H1 (cell line): ENCODE data around the gene IRS1. TPM values are rescaled to one million over a fixed set of nuclear protein-coding genes. Genes with fewer than 3 reads are reported as not detected.

Experiments used
- CBX5 ChIP-seq: fragments of 300-800, 300-1000 bp; sonication (generic); IDR thresholded peaks from 2 replicates; pipeline ENCODE4 v1.7.1; 2016; ENCODE audit warnings: antibody characterized with exemption, low read length, low read depth
- RFX5 ChIP-seq: IDR thresholded peaks from 2 replicates; pipeline ENCODE4 v1.6.1; 2011; ENCODE audit warnings: low read depth, low read length, improper control_type of control experiment, borderline replicate concordance
- TEAD4 ChIP-seq: IDR thresholded peaks from 2 replicates; pipeline ENCODE4 v1.6.1; 2012; ENCODE audit warnings: low read depth, low read length, inconsistent platforms, mixed read lengths
- polyA plus RNA-seq, 7 experiments: library from polyadenylated mRNA; depleted of rRNA in 3 of 7; stranded (reverse) in 5 of 7; unstranded in 2 of 7; fragments of >200 nt in 5 of 7; fragments of 200-250 nt in 2 of 7; gene quantifications; 1 replicate in 5 of 7; 2 replicates in 1 of 7; 4 replicates in 1 of 7; pipeline versions ENCODE4 v1.2.1 to v1.2.3, GENCODE V29; 2011 to 2013; ENCODE audit warnings: missing spikeins in 2 of 7, mixed read lengths in 2 of 7
- total RNA-seq: library from RNA; stranded (reverse); fragmentation: NEBNext Ultra II Directional; extraction: Animal tissue kit (Norgen Biotek cat#: 25700); gene quantifications from 2 replicates; pipeline ENCODE4 v1.2.1, GENCODE V29; 2021
- TF ChIP-seq, protein P1 (sequence below): fragments of 300-600 bp; sonication (generic); IDR thresholded peaks from 2 replicates; pipeline ENCODE4 v1.7.1; 2012; ENCODE audit warnings: low read length, moderate library complexity, mild to moderate bottlenecking, inconsistent platforms; ENCODE audit not compliant: insufficient replicate concordance

Gene IRS1
- total and polyA plus RNA-seq, 2 of the 8 experiments (the other 6 are each of a cell fraction or from before 2014, with no cell fraction given): 9.1 to 26.9 TPM

DNA sequence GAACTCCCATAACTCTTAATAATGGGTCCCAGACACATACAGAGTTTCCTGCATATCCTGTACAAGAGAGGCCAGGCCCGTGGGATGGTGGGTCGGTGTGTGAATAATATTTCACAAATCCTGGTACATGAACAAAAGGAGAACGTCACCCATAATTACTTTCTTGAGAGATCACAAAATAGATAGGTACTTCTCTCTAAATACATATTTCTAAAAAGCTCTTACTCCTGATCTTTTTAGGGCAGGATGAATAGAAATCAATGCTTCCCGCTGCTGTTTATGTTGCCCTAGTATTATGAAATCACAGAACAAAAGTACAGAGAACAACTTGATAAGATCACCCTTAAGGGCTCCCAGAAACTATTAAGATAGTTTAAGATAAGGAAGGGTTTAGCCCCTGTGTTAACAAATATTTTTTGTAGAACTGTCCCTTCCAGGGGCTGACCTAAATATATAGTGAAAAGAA lies 5.4 kb downstream of the IRS1 start (continued):
- TF ChIP-seq, protein P1, sequence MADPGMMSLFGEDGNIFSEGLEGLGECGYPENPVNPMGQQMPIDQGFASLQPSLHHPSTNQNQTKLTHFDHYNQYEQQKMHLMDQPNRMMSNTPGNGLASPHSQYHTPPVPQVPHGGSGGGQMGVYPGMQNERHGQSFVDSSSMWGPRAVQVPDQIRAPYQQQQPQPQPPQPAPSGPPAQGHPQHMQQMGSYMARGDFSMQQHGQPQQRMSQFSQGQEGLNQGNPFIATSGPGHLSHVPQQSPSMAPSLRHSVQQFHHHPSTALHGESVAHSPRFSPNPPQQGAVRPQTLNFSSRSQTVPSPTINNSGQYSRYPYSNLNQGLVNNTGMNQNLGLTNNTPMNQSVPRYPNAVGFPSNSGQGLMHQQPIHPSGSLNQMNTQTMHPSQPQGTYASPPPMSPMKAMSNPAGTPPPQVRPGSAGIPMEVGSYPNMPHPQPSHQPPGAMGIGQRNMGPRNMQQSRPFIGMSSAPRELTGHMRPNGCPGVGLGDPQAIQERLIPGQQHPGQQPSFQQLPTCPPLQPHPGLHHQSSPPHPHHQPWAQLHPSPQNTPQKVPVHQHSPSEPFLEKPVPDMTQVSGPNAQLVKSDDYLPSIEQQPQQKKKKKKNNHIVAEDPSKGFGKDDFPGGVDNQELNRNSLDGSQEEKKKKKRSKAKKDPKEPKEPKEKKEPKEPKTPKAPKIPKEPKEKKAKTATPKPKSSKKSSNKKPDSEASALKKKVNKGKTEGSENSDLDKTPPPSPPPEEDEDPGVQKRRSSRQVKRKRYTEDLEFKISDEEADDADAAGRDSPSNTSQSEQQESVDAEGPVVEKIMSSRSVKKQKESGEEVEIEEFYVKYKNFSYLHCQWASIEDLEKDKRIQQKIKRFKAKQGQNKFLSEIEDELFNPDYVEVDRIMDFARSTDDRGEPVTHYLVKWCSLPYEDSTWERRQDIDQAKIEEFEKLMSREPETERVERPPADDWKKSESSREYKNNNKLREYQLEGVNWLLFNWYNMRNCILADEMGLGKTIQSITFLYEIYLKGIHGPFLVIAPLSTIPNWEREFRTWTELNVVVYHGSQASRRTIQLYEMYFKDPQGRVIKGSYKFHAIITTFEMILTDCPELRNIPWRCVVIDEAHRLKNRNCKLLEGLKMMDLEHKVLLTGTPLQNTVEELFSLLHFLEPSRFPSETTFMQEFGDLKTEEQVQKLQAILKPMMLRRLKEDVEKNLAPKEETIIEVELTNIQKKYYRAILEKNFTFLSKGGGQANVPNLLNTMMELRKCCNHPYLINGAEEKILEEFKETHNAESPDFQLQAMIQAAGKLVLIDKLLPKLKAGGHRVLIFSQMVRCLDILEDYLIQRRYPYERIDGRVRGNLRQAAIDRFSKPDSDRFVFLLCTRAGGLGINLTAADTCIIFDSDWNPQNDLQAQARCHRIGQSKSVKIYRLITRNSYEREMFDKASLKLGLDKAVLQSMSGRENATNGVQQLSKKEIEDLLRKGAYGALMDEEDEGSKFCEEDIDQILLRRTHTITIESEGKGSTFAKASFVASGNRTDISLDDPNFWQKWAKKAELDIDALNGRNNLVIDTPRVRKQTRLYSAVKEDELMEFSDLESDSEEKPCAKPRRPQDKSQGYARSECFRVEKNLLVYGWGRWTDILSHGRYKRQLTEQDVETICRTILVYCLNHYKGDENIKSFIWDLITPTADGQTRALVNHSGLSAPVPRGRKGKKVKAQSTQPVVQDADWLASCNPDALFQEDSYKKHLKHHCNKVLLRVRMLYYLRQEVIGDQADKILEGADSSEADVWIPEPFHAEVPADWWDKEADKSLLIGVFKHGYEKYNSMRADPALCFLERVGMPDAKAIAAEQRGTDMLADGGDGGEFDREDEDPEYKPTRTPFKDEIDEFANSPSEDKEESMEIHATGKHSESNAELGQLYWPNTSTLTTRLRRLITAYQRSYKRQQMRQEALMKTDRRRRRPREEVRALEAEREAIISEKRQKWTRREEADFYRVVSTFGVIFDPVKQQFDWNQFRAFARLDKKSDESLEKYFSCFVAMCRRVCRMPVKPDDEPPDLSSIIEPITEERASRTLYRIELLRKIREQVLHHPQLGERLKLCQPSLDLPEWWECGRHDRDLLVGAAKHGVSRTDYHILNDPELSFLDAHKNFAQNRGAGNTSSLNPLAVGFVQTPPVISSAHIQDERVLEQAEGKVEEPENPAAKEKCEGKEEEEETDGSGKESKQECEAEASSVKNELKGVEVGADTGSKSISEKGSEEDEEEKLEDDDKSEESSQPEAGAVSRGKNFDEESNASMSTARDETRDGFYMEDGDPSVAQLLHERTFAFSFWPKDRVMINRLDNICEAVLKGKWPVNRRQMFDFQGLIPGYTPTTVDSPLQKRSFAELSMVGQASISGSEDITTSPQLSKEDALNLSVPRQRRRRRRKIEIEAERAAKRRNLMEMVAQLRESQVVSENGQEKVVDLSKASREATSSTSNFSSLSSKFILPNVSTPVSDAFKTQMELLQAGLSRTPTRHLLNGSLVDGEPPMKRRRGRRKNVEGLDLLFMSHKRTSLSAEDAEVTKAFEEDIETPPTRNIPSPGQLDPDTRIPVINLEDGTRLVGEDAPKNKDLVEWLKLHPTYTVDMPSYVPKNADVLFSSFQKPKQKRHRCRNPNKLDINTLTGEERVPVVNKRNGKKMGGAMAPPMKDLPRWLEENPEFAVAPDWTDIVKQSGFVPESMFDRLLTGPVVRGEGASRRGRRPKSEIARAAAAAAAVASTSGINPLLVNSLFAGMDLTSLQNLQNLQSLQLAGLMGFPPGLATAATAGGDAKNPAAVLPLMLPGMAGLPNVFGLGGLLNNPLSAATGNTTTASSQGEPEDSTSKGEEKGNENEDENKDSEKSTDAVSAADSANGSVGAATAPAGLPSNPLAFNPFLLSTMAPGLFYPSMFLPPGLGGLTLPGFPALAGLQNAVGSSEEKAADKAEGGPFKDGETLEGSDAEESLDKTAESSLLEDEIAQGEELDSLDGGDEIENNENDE: no peak
- TF ChIP-seq CBX5 (no peak), RFX5 (no peak), TEAD4 (no peak)
- TF ChIP-seq, all 59 proteins: peak for 0
